ENCODE data around the gene TCF4.

TCF4 gene

GRCh38 chr18:55455938-55456337 lies 132.1 kb downstream of the TCF4 start:
- Histone ChIP-seq H3K4me3 (no peak overlapping the region), H3K27ac (no peak overlapping the region)
- TF ChIP-seq CTCF (IDR thresholded peaks at IDR 0.05): no peak
- no peak for DNase-seq (ENCODE audit: low spot score)

DNA sequence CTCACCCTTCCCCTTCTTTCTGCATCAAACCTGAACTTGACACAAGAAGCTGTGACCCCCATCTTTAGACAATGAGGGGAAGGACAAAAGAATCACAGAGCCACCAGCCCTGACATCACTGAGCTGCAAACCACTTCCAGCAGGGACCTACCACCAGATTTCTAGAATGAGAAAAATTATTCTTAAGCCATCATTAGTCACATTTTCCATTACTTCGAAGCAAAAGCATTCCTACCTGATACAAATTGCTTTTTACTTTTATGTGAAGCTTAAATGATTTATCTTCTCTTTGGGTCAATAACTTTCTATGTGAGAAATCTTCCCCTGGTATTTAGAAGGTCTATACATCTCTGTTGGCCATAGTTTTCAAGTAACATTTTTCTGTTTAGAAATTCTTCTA lies 134.8 kb downstream of the TCF4 start:
- Histone ChIP-seq H3K4me3 (no peak overlapping the region), H3K27ac (no peak overlapping the region)
- no peak for DNase-seq (ENCODE audit: low spot score)
- no peak for TF ChIP-seq CTCF (IDR thresholded peaks at IDR 0.05)

- Histone ChIP-seq H3K27ac (peak overlapping the region in 1 of 2 donors; percentile 29), H3K4me3 (no peak overlapping the region)
- no peak for TF ChIP-seq CTCF (IDR thresholded peaks at IDR 0.05)
- no peak for DNase-seq (ENCODE audit: low spot score)
These were observed 135.8 kb downstream of the TCF4 start for GRCh38 chr18:55452123-55452611.

DNA sequence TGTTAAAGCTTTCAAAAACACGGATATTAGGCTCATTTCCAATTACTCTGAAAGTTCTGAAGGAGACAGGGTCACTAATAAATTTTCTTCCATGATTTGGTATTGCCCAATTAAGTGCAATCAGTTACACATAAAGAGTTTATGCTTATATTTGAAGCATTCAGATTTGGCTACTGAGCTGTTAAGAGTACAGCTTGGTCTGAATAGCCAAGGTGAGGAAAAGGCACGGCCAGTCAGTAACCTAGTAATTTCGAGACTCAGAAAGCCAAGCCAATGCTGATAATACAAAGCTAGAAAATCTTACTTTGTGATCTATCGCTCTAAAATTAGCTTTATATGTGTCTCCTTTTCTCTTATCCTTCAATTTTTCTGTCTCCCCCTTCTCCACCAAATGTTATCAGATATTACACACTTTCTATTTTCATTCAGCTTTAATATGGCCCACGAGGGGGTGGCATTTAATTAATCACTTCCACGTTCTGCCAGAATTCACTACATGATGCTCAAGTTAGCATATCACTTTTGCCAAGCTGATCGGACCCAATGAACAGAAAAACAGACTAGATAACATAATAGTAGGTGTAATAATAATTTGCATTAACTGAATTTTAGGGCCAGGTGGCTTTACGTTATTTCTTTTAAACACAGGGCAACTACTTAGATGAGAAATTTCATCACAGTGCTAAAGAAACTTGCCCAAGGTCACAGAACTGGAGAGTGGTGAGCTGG lies 138.4 kb downstream of the TCF4 start:
- DNase-seq (ENCODE audit: low spot score): no peak
- no peak overlapping the region for H3K27ac ChIP-seq
- TF ChIP-seq CTCF (IDR thresholded peaks at IDR 0.05): no peak
- no peak overlapping the region for H3K4me3 ChIP-seq

GRCh38 chr18:55448420-55448819 lies 139.6 kb downstream of the TCF4 start:
- Histone ChIP-seq H3K27ac (no peak overlapping the region), H3K4me3 (no peak overlapping the region)
- TF ChIP-seq CTCF (IDR thresholded peaks at IDR 0.05): no peak
- no peak for DNase-seq (ENCODE audit: low spot score)

GRCh38 chr18:55447672-55448018 lies 140.3 kb downstream of the TCF4 start:
- Histone ChIP-seq H3K27ac (no peak overlapping the region), H3K4me3 (no peak overlapping the region)
- TF ChIP-seq CTCF (IDR thresholded peaks at IDR 0.05): no peak
- no peak for DNase-seq (ENCODE audit: low spot score)

GRCh38 chr18:55446996-55447671 lies 140.9 kb downstream of the TCF4 start:
- TF ChIP-seq CTCF (IDR thresholded peaks at IDR 0.05): no peak
- no peak overlapping the region for H3K27ac ChIP-seq
- no peak for DNase-seq (ENCODE audit: low spot score)
- H3K4me3 ChIP-seq: no peak overlapping the region

Measured in coronary artery (tissue), 2 donors.